GM21447 (cell line): ENCODE measurements around the gene NUFIP1.

Experiments used
- ATAC-seq: cut with Tn5 transposase; IDR thresholded peaks from one replicate; pipeline ENCODE4 v1.9.1; 2021; ENCODE audit not compliant: unreplicated experiment

Gene NUFIP1

GRCh38 chr13:44894001-44894770 lies 95.1 kb downstream of the NUFIP1 start:
- ATAC-seq, result no peak
